Naive thymus-derived CD4-positive, alpha-beta T cell (primary cell): Measurements from ENCODE around the gene PHF2. TPM values are rescaled to one million over a fixed set of nuclear protein-coding genes. Genes with fewer than 3 reads are reported as not detected.
A peak's percentile ranks its signal among the peaks of the same experiment; 100 is the strongest.

Experiments used
- ATAC-seq: fragments of 150-1000 bp; cut with Tn5 transposase; 2 replicates; pipeline ENCODE4 v1.10.0; 2021; ENCODE audit warnings: mild to moderate bottlenecking, moderate library complexity
- CTCF ChIA-PET: fragments of 350-600 bp; sonication (Branson Sonifier 250); formaldehyde crosslinking; loops from one replicate; lab custom pipeline; 2021; ENCODE audit warnings: antibody characterized with exemption; lab: Charles Lee
- POLR2A ChIA-PET: fragments of 350-600 bp; sonication (Branson Sonifier 250); formaldehyde crosslinking; loops from one replicate; lab custom pipeline; 2021; ENCODE audit warnings: antibody characterized with exemption, inconsistent platforms; lab: Charles Lee
- DNase-seq, 9 donors: peaks; one replicate each; pipeline versions ENCODE4 v3.0.0 to v3.0.0-alpha.2; 2020 to 2022; ENCODE audit warnings: mixed read lengths in 1 of 9
- H3K27ac ChIP-seq: one replicate; pipeline ENCODE4 v1.7.0; 2013; ENCODE audit warnings: mild to moderate bottlenecking, low read depth, low read length, moderate library complexity
- H3K27me3 ChIP-seq, 2 donors: one replicate each; pipeline ENCODE4 v1.7.0; 2013; ENCODE audit warnings: low read length in 2 of 2, mild to moderate bottlenecking in 2 of 2, moderate library complexity in 2 of 2; ENCODE audit not compliant: control insufficient read depth in 2 of 2, insufficient read depth in 2 of 2
- H3K36me3 ChIP-seq, 3 experiments: 1 replicate in 2 of 3; 2 replicates in 1 of 3; pipeline ENCODE4 v1.7.0; 2013; ENCODE audit warnings: low read length in 3 of 3, mild to moderate bottlenecking in 3 of 3, moderate library complexity in 1 of 3; ENCODE audit not compliant: insufficient read depth in 3 of 3, control insufficient read depth in 2 of 3
- H3K4me1 ChIP-seq, 2 donors: one replicate each; pipeline ENCODE4 v1.7.0; 2013; ENCODE audit warnings: low read length in 2 of 2, mild to moderate bottlenecking in 2 of 2, moderate library complexity in 1 of 2; ENCODE audit not compliant: control insufficient read depth in 2 of 2, insufficient read depth in 2 of 2
- H3K4me3 ChIP-seq: 2 replicates; pipeline ENCODE4 v1.7.0; 2013; ENCODE audit warnings: mild to moderate bottlenecking, low read length
- H3K9me3 ChIP-seq, 3 experiments: 1 replicate in 2 of 3; 2 replicates in 1 of 3; pipeline ENCODE4 v1.7.0; 2013; ENCODE audit warnings: low read length in 3 of 3; ENCODE audit not compliant: control insufficient read depth in 2 of 3
- H3K27ac Mint-ChIP-seq, 9 donors: one replicate each; pipeline ENCODE4 v1.8.0; 2020 to 2022; ENCODE audit warnings: mixed read lengths in 9 of 9, mild to moderate bottlenecking in 8 of 9, moderate library complexity in 5 of 9, inconsistent platforms in 2 of 9
- H3K27me3 Mint-ChIP-seq, 5 donors: one replicate each; pipeline ENCODE4 v1.8.0; 2021 to 2022; ENCODE audit warnings: mixed read lengths in 5 of 5, mild to moderate bottlenecking in 1 of 5
- H3K36me3 Mint-ChIP-seq, 5 donors: one replicate each; pipeline ENCODE4 v1.8.0; 2020 to 2022; ENCODE audit warnings: mixed read lengths in 5 of 5, mild to moderate bottlenecking in 3 of 5, inconsistent platforms in 1 of 5
- H3K4me1 Mint-ChIP-seq, 7 donors: one replicate each; pipeline ENCODE4 v1.8.0; 2020 to 2022; ENCODE audit warnings: mixed read lengths in 7 of 7, mild to moderate bottlenecking in 3 of 7, inconsistent platforms in 1 of 7
- H3K4me3 Mint-ChIP-seq, 10 donors: one replicate each; pipeline ENCODE4 v1.8.0; 2020 to 2022; ENCODE audit warnings: mild to moderate bottlenecking in 10 of 10, mixed read lengths in 10 of 10, moderate library complexity in 6 of 10, inconsistent platforms in 2 of 10
- H3K9me3 Mint-ChIP-seq, 11 donors: one replicate each; pipeline ENCODE4 v1.8.0; 2020 to 2022; ENCODE audit warnings: mixed read lengths in 11 of 11, mild to moderate bottlenecking in 4 of 11, inconsistent platforms in 1 of 11, moderate library complexity in 1 of 11
- intact Hi-C, 2 donors: fragments of 100-400 bp; cut with micrococcal nuclease; formaldehyde crosslinking; loops; one replicate each; pipeline ENCODE4 v1.15.1; 2023
- polyA plus RNA-seq, 2 donors: library from polyadenylated mRNA; unstranded; fragments of 300-500 nt; fragmentation: Illumina TruSeq; gene quantifications; one replicate each; pipeline ENCODE4 v1.2.3, GENCODE V29; 2021
- total RNA-seq, 6 experiments: library from RNA in 5 of 6; stranded (reverse) in 5 of 6; gene quantifications; 1 replicate in 5 of 6; 2 replicates in 1 of 6; pipeline ENCODE4 v1.2.3 and lab custom pipeline; 2021 to 2026

PHF2 gene
- total and polyA plus RNA-seq, 7 experiments from 2014 or later: 1.0 to 39.3 (median 28.6) TPM

DNA sequence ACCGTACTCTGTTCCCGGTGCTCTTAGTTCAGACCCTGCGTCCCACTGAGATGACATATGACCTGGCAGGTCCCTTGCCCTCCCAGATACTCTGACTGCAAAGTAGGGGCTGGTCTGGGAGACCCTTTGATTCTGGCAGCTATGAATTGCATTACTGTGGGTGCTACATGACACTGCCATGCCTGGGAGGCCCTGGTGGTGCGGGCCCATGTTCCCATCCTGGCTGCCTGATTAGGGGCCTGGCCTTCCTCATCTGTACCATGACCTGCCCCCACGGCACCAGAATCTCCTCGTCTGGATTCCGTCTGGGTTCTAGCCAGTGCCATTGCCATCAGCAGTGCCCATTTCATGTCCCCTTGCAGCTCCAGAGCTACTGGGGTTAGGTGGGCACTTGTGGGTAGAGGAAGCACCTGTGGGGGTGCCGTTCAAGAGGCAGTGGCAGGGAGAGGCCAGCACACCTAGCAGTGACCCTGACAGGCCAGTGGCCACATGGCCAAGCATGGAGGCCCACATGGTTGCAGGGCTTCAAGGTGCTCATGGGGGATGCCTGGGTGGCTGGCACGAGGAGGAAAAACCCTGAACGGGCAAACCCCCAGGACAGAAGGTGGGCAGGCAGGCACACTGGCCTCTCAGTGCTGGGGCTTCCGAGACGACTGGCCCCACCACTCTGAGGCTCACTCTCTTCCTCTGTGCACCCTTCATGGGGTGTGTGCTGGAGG lies 69.7 kb downstream of the PHF2 start:
- CTCF ChIA-PET: no interaction called here
- H3K27ac ChIP-seq: no peak overlapping the region
- H3K4me1 ChIP-seq: no peaks in the 10 kb centered on the region
- H3K27ac Mint-ChIP-seq: peak overlapping the region in 1 of 9 donors; percentile 38
- no peaks in the 10 kb centered on the region for H3K27me3 Mint-ChIP-seq
- H3K9me3 Mint-ChIP-seq: no peaks in the 10 kb centered on the region
- peaks cover 3 to 31% (median 10%) of the 10 kb centered on the region in 5 donors for H3K36me3 Mint-ChIP-seq
- intact Hi-C loops: no loop called here
- H3K9me3 ChIP-seq: no peaks in the 10 kb centered on the region
- DNase-seq (peak in 1 of 9 donors; percentile 11), ATAC-seq (no peak)
- no peak overlapping the region for H3K4me3 Mint-ChIP-seq
- peaks cover 0 to 4% (median 0%) of the 10 kb centered on the region in 7 donors for H3K4me1 Mint-ChIP-seq
- POLR2A ChIA-PET: no interaction called here
- H3K4me3 ChIP-seq: no peak overlapping the region
- H3K27me3 ChIP-seq: no peaks in the 10 kb centered on the region
- peaks cover 7 to 69% (median 18%) of the 10 kb centered on the region in 3 experiments for H3K36me3 ChIP-seq

DNA sequence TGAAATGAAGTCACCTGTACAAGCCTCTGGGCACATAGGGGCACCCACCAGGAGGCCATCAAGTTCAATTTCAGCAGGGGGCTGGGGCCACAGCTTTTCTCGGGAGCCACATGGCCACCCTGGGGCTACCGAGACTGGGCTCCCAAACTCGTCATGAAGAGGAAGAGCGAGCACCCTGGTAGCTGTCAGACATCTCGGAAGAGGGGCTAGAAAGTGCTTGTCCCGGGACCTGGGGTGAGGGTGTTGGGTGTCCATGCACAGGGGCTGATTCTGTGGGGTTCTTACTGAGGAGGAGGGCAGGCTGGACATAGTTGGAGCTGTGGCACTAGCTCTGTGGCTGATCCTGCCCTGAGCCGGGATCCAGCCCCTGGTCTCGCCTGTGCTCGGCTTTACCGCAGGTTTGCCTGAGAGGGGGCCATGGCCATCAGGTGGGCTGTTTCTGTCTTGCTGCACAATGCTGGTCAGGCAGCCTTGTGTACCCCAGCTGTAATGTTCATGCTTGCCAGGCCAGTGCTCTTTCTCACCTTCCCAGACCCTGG lies 70.3 kb downstream of the PHF2 start:
- no peaks in the 10 kb centered on the region for H3K9me3 ChIP-seq
- no peak overlapping the region for H3K4me3 ChIP-seq
- Mint-ChIP-seq H3K9me3 (no peaks in the 10 kb centered on the region), H3K27me3 (no peaks in the 10 kb centered on the region), H3K4me1 (peaks cover 0 to 4% (median 0%) of the 10 kb centered on the region in 7 donors), H3K27ac (peak overlapping the region in 1 of 9 donors; percentile 38), H3K36me3 (peaks cover 3 to 31% (median 14%) of the 10 kb centered on the region in 5 donors), H3K4me3 (no peak overlapping the region)
- DNase-seq: no peak
- intact Hi-C loops: no loop called here
- ChIA-PET CTCF (no interaction called here), POLR2A (no interaction called here)
- H3K27ac ChIP-seq: no peak overlapping the region
- ATAC-seq: no peak
- H3K36me3 ChIP-seq: peaks cover 7 to 75% (median 18%) of the 10 kb centered on the region in 3 experiments
- H3K27me3 ChIP-seq: no peaks in the 10 kb centered on the region
- no peaks in the 10 kb centered on the region for H3K4me1 ChIP-seq

DNA sequence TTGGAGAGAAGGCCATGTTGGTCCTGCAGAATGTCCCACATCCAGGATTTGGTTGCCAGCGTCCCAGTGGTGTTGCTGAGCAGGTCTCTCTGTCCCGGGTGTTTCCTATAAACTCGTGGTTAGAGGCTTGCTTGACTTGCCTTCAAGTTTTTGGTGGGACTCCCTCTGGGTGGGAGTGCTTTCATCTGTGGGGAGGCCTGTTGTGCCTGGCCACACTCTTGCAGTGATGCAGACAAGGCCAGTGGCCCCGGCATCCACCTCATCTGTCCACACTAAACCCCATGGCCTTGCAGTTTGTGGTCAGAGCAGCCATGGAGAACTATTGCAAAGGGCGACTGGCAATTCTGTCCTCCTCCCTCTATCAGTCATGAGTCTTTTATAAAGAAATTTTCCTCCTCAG lies 71.8 kb downstream of the PHF2 start:
- ChIA-PET POLR2A (no interaction called here), CTCF (interaction anchor here (1.0 kb wide), 1 partner anchor 10 kb away, joined by 4 read pairs; no protein-coding TSS in a partner anchor)
- DNase-seq (no peak), ATAC-seq (no peak)
- no peaks in the 10 kb centered on the region for H3K9me3 ChIP-seq
- H3K36me3 ChIP-seq: peaks cover 7 to 83% (median 20%) of the 10 kb centered on the region in 3 experiments
- H3K27me3 ChIP-seq: no peaks in the 10 kb centered on the region
- H3K9me3 Mint-ChIP-seq: no peaks in the 10 kb centered on the region
- peaks cover 2 to 29% (median 11%) of the 10 kb centered on the region in 5 donors for H3K36me3 Mint-ChIP-seq
- H3K4me1 Mint-ChIP-seq: peaks cover 0 to 6% (median 0%) of the 10 kb centered on the region in 7 donors
- no peaks in the 10 kb centered on the region for H3K27me3 Mint-ChIP-seq
- H3K27ac ChIP-seq: no peak overlapping the region
- H3K4me3 ChIP-seq: no peak overlapping the region
- intact Hi-C loops: no loop called here
- H3K4me1 ChIP-seq: no peaks in the 10 kb centered on the region
- no peak overlapping the region for H3K27ac Mint-ChIP-seq
- H3K4me3 Mint-ChIP-seq: no peak overlapping the region

DNA sequence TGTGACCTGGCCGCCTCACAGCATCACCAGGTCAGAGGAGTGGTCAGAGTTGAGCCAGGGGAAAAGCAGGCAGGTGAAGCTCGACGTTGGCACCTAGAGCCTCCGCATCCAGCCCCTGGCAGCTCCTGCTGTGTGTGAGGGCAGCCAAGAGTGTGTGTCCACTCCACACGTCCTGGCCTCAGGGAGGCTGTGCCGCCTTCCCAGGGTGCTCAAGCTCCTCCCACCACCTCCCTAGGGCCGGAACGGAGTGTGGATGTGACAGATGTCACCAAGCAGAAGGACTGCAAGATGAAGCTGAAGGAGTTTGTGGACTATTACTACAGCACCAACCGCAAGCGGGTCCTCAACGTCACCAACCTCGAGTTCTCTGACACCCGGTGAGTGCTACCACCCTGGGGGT lies 72.5 kb downstream of the PHF2 start:
- Mint-ChIP-seq H3K9me3 (no peaks in the 10 kb centered on the region), H3K36me3 (peaks cover 5 to 26% (median 6%) of the 10 kb centered on the region in 5 donors), H3K27ac (no peak overlapping the region), H3K4me3 (no peak overlapping the region), H3K4me1 (peaks cover 0 to 6% (median 0%) of the 10 kb centered on the region in 7 donors), H3K27me3 (no peaks in the 10 kb centered on the region)
- ChIA-PET CTCF (interaction anchor here (1.0 kb wide), 1 partner anchor 11 kb away, joined by 4 read pairs; no protein-coding TSS in a partner anchor), POLR2A (no interaction called here)
- no peaks in the 10 kb centered on the region for H3K4me1 ChIP-seq
- intact Hi-C loops: no loop called here
- peaks cover 7 to 83% (median 22%) of the 10 kb centered on the region in 3 experiments for H3K36me3 ChIP-seq
- H3K27me3 ChIP-seq: no peaks in the 10 kb centered on the region
- H3K27ac ChIP-seq: no peak overlapping the region
- no peak overlapping the region for H3K4me3 ChIP-seq
- ATAC-seq (no peak), DNase-seq (peak in 1 of 9 donors; percentile 15)
- H3K9me3 ChIP-seq: no peaks in the 10 kb centered on the region

DNA sequence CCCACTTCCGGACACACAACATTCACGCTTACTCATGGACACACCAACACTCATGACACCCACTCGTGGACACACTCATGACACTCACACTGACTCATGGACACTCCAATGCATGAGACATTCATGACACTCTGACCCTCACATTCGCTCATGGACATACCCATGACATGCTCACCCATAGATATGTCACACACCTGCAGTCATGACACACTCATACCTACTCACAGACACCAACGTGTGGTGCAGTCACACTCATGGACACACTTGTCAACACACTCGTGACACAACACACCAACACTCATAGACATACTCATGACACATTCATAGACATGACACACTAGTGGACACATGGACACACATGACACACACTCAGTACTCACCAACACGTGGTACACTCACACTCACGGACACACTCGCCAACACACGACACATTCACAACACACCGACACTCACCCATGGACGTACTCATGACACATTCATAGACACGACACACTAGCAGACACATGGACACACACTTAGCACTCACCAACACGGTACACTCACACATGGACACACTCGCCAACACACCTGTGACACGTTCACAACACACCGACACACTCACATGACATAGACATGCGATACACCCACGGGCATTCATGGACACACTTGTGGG lies 73.4 kb downstream of the PHF2 start:
- ChIA-PET POLR2A (no interaction called here), CTCF (no interaction called here)
- intact Hi-C loops: no loop called here
- Mint-ChIP-seq H3K27me3 (no peaks in the 10 kb centered on the region), H3K4me3 (no peak overlapping the region), H3K27ac (no peak overlapping the region), H3K9me3 (no peaks in the 10 kb centered on the region), H3K36me3 (peaks cover 3 to 23% (median 6%) of the 10 kb centered on the region in 5 donors), H3K4me1 (peaks cover 0 to 6% (median 0%) of the 10 kb centered on the region in 7 donors)
- no peak overlapping the region for H3K4me3 ChIP-seq
- H3K4me1 ChIP-seq: no peaks in the 10 kb centered on the region
- H3K36me3 ChIP-seq: peaks cover 7 to 85% (median 28%) of the 10 kb centered on the region in 3 experiments
- no peaks in the 10 kb centered on the region for H3K27me3 ChIP-seq
- H3K27ac ChIP-seq: no peak overlapping the region
- DNase-seq (peak in 2 of 9 donors; percentile 0 to 9), ATAC-seq (no peak)
- H3K9me3 ChIP-seq: no peaks in the 10 kb centered on the region

DNA sequence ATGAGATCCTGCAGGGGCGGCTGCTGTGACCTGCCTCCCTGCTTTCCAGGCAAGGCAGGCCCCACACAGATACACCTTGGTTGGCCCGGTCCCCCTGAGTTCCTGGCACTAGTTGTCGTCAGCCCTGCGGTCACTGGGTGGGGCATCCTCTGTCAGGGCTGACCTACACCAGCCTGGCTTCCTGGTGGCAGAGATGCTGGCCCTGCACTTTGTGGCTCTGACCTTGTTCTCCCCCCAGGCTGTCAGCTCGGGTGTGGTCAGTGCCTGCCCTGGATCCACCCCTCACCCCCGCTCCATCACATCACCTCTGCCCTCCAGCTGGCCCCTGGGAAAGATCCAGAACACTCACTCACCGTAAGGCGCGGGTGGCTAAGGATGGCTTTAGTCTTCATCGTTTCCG lies 74.1 kb downstream of the PHF2 start:
- Histone ChIP-seq H3K4me3 (no peak overlapping the region), H3K9me3 (no peaks in the 10 kb centered on the region), H3K27me3 (no peaks in the 10 kb centered on the region), H3K27ac (no peak overlapping the region), H3K4me1 (no peaks in the 10 kb centered on the region), H3K36me3 (peaks cover 7 to 85% (median 24%) of the 10 kb centered on the region in 3 experiments)
- ChIA-PET CTCF (no interaction called here), POLR2A (interaction anchor here (0.6 kb wide), 1 partner anchor 21 kb away, joined by 6 read pairs; no protein-coding TSS in a partner anchor)
- no peaks in the 10 kb centered on the region for H3K9me3 Mint-ChIP-seq
- ATAC-seq (no peak), DNase-seq (peak in 2 of 9 donors; percentile 1 to 18)
- H3K27ac Mint-ChIP-seq: no peak overlapping the region
- intact Hi-C loops: no loop called here
- H3K27me3 Mint-ChIP-seq: no peaks in the 10 kb centered on the region
- no peak overlapping the region for H3K4me3 Mint-ChIP-seq
- H3K4me1 Mint-ChIP-seq: peaks cover 0 to 6% (median 0%) of the 10 kb centered on the region in 7 donors
- peaks cover 3 to 24% (median 6%) of the 10 kb centered on the region in 5 donors for H3K36me3 Mint-ChIP-seq
